Inflammatory macrophage (primary cell): ENCODE measurements around the gene FAM222A.

ENCODE experiments used
- DNase-seq, 2 donors: peaks; one replicate each; pipeline ENCODE4 v3.0.0-alpha.2; 2020 to 2022
- total RNA-seq, 18 experiments: gene quantifications; one replicate each; lab custom pipeline; 2026; ENCODE audit warnings: mixed read lengths in 6 of 18, inconsistent platforms in 2 of 18; lab: John Stamatoyannopoulos, UW

FAM222A gene
- total RNA-seq: 0.63 to 2.8 (median 1.3) reads per million in 18 experiments

DNA sequence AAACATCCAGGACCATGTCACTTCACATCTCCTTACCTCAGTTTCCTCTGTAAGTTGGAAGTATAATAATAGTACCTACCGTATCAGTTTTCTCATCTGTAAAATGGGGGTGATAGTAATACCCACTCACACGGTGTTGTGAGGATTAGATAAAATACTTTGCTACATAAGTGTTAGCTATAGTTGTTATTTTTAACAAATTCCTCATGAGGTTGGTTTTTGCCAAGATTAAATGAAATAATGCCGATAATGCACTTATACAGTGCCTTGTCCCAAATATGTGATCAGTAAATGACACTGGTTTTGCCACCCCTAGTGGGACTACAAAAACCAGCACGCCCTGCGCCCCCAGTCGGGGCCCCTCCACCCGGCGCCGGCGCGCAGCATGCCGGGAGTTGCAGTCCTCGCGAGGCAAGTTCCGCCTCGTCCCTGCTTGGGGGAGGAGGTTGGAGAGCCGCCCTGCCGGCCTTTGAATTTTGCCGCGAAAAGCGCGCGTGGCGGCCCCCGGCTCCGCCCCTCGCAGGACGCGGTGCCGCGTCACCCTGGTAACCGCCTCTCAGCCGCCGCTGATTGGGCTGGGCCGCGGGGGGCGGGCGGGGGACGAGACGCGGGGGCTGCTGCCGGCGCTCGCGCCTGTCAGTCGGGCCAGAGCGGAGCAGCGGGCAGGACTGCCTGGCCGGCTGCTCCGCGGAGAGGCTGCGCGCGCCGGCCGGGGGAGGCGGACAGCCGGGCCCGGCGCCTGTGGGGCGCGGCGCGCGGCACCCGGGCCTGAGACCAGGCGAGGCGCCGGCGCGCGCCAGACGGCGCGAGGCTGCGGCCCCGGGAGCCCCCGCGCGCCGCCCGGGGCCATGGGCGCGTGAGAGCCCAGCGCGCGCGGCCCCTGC, at the start of gene FAM222A:
Gene FAM222A, plus strand, starts transcription at position 639 of the 884 bp plus-strand sequence. CDS start 30,322 bp downstream, outside the sequence.
- peak; percentile 96 to 98 for DNase-seq

- DNase-seq: no peak
Observed at GRCh38 chr12:109664402-109664801, 49.2 kb upstream of the FAM222A start.

GRCh38 chr12:109666068-109666467, 47.6 kb upstream of the FAM222A start:
- DNase-seq: no peak

GRCh38 chr12:109670731-109671130, 42.9 kb upstream of the FAM222A start:
- no peak for DNase-seq

DNA sequence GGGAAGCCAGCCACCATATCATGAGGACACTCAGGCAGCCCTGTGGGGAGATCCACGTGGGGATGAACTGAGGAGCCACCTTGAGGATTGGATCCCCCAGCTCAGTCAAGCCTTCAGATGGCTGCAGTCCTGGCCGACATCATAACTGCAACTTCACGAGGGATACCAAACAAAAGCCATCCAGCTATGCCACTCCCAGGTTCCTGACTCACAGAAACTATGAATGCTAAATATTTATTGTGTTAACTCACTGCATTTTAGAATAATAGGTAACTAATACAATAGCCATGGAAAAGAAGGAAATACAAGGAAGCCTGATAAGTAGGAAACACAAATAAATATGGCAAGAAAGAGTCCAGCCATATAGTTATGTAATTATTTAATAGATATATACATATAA, 42.1 kb upstream of the FAM222A start:
- no peak for DNase-seq

- peak; percentile 4 to 47 for DNase-seq
Observed at GRCh38 chr12:109673379-109673778, 40.2 kb upstream of the FAM222A start.

DNA sequence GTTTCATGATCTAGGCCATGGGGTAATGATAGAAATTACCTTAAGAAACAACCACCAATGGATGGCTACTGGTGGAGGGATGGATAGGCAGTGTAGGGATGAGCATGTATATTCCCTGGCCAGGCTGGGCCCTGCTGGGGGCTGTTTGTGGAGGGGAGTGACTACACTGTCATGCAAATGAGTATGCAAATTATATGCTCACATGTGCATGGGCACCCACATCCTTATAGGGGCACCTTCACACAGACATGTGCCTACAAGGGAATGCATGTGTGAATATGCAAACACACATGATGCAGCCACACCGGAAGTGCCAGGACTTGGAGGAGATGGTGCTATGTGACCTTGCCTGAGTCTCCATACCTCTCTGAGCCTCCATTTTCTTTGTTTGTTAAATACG, 39.7 kb upstream of the FAM222A start:
- no peak for DNase-seq

DNA sequence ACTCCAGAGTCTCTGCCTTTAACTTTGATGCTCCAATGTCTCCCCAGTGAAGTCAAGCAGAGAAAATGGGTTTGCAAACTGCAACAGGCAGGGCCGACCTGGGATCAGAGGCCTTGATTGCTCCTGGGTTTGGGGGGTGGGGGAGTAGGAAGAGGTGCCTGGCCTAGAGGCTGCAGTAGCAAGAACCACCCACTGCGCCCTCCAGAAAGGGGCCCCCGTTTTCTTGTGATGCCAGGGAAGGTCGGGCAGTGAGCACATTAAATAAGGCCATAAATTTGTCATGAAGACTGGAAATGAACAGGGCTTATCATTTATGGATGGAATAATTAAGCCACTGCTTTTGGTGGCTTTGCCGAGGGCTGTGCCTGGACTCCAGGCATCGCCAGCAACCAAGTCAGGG, 38.2 kb upstream of the FAM222A start:
- DNase-seq: no peak

DNA sequence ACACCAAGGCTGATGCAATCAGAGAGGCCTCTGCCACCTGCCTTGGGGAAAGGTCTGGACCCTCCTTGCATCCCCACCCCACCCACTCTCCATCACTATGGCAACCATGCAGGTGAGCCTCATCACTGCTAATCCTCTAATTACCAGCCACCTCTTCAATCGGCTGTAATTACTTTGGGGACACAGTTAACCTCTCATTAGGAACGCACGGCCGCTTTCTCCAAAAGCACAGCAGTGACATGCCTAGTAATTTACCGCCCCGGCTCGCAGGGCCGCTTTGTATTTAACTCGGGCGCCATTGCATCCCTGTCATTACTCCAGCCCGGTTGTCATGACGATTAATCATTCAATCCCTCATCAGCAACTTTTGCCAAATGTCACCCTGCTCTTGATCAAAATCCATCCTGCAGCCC, 36.3 kb upstream of the FAM222A start:
- DNase-seq: no peak

DNA sequence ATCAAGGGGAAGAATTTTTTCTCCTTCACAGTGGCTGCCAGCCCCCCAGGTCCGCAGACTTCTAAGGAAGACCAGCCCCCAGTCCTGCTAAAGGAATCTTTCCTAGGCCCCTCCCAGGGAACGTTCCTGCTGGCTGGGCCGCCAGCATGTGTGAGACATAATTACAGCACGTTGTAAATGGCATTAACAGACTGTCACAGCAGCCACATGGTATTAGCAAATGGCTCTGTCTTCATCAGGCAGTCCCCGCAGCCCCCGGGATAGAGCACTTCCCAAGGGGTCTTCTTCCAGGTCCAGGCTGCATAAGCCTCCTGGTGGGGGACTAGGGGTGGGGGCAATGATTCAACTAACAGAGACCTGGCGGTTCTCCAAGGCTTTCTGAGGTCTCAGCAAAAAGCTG, 34.9 kb upstream of the FAM222A start:
- DNase-seq: no peak

DNA sequence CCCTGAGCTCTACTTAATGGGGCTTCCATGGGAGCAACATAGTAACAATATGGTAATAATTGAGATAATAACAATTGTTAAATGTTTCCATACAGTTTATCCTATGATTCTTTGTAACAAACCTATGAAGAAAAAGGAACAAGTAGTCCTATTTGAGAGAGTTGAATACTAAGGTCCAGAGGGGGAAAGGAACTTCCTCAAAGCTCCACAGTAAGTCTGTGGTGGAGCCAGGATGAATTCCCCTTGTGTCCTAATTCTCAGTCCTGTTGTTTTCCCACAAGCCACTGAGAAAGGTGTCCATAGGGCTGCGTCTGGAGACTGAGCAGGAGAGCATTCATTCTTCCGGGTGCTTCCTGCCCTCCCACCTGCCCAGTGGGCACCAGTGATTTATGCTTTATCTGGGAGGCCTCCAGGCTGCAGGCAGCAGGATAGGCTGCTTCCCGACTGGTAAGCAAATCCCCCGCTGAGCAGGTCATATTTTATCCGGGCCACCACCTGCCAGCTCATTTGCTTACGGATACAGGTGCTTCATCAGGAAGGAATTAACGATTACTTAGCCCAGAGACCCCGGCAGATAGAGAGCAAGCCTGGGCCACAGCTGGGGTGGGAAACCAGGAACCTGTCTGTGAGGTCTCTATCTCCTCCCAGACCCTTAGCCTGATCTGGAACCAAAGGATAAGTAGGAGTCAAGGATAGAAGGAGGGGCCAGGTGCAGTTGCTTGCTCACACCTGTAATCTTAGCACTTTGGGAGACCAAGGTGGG, 33.9 kb upstream of the FAM222A start:
- peak; percentile 17 to 42 for DNase-seq

GRCh38 chr12:109680264-109681005, 33.2 kb upstream of the FAM222A start:
- DNase-seq: peak; percentile 64 to 67

DNA sequence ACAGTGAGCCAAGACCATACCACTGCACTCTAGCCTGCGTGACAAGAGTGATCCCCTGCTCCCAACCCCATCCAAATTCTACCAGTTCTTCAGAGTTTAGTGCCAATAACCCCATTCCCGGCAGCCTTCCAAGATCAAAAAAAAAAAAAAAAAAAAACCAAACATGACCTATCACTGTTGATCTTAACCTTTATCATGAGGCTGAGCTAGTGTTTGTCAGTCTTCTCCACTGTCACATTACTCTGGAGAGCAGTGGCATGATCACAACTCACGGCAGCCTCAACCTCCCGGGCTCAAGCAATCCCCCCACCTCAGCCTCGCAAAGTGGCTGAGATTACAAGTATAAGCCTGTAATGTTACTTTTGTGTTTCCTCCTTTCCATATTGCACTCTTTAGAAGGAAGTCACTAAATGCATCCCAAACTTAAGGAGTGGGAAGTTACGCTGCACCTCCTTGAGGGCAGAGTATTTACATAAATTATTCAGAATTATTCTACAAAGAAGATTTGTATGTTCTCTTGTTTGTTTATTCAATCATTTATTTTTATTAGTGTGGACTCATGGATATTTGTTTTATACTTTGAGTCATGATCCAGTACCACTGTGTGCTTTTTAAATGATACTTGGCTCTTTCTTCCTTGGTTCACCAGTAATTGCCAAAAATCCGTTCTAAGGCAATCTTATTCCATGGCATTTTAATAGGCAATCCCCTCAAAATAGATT, 31.5 kb upstream of the FAM222A start:
- peak; percentile 14 to 22 for DNase-seq

GRCh38 chr12:109682708-109683060, 30.9 kb upstream of the FAM222A start:
- DNase-seq: no peak

- no peak for DNase-seq
Observed at GRCh38 chr12:109683316-109683715, 30.3 kb upstream of the FAM222A start.

DNA sequence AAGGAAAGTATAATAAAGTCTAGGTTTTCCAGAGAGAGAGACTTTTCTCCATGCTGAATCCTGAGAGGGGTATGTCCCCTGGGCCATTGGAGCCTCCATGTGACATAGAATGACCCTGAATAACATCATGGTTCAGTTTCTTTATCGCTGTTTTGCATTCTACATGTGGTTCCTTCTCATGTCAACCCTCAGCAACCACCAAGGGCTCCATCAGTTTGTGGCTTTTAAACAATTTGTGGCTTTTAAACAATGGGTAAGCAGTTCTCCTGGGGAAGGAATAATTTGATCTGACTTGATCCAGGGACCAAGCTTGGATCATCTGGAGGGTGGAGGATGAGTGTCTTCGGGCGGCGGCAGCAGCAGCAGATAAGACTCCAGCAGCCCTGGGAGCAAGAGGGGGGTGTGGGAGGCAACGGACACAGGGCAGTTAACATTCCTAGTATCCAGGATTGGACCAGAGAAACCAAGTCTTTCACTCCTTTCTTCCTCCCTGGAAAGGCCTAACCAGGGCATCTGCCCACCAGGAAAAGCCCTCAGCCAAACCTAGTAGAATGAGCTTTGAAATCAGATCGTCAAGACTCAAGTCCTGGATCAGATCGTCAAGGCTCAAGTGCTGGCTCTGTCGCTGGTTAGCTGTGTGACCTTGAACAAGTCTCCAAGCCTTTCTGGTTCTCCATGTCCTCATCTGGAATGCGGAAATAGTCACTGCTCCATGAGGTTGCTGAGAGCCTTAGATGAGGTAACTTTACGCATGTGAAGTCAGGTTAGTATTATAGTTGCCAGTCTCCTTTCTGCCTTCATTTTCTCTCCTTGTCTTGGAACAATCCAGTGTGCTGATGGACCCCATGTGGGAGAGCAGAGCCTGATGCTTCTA, 27.8 kb upstream of the FAM222A start:
- no peak for DNase-seq

- no peak for DNase-seq
Observed at GRCh38 chr12:109686523-109686922, 27.1 kb upstream of the FAM222A start.

DNA sequence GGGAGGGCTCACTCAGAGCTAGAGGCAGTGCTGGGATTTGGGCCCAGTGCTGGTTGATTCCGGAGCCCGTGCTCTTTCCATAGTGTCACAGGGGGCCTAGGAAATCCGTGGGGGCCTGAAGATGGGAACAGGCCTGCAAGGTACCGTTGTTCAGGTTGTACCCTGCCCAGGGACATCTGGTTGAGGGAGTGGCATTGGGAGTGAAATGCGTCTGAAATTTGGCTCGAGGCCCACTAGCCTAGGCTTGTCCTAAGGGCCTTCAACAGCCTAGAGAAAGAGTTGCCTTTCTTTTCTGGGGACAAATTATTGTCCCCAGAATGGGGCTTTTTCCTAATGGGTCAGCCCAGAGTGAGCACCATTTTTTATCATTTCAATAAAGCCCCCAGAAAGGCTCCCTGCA, 26.4 kb upstream of the FAM222A start:
- DNase-seq: no peak

DNA sequence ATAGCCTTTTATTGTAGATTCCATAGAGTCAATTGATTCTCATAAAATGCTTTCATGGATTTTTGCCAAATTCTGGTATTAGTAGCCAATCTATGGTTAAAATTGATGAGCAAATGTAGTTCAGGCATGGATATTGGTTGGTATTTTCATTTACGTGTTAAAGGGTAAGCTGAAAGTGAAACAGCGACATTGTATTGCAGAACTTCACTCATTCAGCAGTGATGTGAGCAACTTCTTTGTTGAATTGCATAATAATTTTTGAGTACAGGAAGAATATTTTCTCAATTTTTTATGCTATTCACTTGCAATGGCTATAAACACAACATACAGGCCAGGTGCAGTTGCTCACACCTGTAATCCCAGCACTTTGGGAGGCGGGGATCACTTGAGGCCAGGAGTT, 24.2 kb upstream of the FAM222A start:
- DNase-seq: peak; percentile 63 to 75

DNA sequence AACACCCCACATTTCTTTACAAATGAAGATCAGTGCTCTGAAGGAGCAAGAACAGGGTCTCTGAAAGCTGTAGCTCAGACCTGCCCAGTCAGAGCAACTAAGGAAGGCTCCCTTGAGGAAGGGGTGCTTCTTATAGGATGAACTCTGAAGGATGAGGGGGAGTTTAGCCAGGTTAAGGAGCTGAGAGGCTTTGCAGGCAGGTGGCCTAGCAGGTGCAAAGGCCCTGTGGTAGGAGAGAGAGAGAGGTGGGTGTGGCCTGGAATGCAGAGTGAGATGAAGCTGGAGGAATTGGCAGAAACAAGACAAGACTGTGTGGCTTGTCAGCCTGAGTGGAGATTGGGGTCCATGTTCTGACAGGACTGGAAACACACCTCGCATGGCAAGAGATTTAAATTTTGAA, 20.5 kb upstream of the FAM222A start:
- no peak for DNase-seq
